ENCODE results near the gene CFAP410.

DNA sequence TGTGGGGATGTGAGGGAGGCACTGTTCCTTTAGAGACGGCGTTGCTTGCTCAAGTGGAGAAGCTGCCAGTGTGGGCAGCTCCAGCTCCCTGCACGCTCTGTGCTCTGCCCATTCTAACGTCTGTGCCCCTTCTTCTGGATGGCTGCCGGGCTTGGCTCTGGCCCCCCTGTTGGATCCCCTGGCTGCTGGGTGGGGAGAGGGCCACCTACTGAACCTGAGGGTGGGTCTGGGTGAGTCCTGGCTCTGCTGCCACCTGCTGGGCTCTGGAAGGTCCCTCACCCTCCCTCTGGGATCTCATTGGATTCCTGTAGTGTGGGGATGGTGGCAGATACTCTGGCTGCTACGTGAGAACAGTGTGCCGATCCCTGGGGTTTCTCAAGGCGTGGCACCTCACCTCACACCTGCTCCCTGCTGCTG is 34.3 kb downstream of the CFAP410 start:
- TF ChIP-seq, protein P1, sequence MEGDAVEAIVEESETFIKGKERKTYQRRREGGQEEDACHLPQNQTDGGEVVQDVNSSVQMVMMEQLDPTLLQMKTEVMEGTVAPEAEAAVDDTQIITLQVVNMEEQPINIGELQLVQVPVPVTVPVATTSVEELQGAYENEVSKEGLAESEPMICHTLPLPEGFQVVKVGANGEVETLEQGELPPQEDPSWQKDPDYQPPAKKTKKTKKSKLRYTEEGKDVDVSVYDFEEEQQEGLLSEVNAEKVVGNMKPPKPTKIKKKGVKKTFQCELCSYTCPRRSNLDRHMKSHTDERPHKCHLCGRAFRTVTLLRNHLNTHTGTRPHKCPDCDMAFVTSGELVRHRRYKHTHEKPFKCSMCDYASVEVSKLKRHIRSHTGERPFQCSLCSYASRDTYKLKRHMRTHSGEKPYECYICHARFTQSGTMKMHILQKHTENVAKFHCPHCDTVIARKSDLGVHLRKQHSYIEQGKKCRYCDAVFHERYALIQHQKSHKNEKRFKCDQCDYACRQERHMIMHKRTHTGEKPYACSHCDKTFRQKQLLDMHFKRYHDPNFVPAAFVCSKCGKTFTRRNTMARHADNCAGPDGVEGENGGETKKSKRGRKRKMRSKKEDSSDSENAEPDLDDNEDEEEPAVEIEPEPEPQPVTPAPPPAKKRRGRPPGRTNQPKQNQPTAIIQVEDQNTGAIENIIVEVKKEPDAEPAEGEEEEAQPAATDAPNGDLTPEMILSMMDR (IDR thresholded peaks at IDR 0.05): peak in 5 of 6 experiments; percentile 20 to 69 (median 60)
- TF ChIP-seq POLR2A (IDR thresholded peaks at IDR 0.05): no peak

All from Peyer's patch (tissue), 4 donors.